RCC 7860 (cell line): ENCODE measurements around the gene FHIP1B.

Experiments
- DNase-seq: peaks from one replicate; pipeline ENCODE4 v3.0.0-alpha.2; 2015; ENCODE audit warnings: low spot score
- FAIRE-seq: peaks from 2 replicates; lab custom pipeline; 2012; peaks lifted over from hg19 to GRCh38; lab: Jason Lieb, UNC

FHIP1B gene

DNA sequence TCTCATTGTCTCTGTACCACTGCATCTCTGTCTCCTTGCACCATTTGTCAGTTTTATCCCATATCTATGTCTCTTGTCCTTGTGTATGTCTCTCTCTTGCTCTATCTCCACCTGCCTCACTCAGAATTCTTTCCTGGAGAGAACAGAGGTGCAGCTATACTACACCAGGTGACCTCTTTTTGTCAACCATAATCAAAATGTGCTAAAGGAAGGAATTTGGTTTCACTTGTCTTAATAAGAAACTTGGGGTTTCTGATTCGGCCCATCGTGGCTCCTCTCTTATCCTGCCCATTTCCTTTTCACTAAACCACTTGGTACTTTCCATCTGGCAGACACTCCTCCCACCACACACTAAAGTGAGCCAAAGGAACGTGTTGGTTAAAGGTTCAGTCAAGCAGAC lies 31.1 kb downstream of the FHIP1B start:
- FAIRE-seq (no peak), DNase-seq (no peak)

DNA sequence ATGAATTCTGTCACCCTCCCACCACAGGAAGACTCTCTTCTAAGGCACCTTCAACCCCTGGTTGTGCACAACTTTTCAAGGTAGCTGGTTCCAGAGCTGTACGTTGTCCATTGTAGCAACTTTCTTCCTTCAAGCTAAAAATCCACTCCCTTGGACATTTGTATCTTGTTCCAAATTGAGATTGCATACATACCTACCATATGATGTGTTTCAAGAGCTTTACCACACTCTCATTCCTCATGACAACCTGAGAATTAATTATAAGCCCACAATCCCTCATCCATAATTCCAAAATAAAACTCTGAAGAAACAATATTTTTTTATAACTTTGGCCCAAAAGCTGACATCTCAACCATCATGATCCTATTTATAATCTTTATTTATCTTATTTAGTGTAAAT lies 32.4 kb downstream of the FHIP1B start:
- FAIRE-seq (no peak), DNase-seq (no peak)

DNA sequence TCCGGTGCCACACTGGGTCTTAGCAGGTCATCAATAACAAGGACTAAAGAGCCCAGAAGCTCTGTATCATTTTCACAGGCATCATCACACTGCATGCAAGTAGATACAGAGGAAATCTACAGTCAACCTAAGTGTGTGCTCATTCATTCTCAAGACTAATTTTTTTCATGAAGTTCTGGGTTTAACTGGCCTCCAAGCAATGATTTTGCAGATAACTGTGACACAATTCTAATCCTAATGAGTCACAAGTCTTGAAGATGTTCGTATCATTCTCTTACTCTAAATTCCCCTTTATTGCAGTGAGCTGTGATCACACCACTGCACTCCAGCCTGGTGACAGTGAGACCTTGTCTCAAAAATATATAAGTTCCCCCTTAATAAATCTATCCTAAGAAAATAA lies 33.0 kb downstream of the FHIP1B start:
- DNase-seq (no peak), FAIRE-seq (no peak)

DNA sequence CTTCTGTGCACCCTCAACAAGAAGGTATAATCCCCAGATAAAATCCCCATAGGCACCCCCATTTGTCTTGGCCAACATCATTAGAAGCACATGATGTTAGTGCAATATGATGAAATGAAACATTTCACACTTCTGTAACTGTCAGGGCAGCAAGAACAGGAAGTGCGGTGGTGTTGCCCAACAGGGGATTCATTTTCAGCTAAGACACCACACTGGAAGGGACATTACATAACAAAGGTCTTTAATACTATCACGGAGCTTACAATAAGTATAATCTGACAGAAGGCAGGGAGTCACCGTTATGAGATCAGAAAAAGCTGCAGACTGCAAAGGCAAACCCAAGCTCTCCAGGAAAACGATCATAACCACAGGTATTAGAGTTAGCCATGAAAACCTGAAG lies 33.5 kb downstream of the FHIP1B start:
- FAIRE-seq (no peak), DNase-seq (no peak)

DNA sequence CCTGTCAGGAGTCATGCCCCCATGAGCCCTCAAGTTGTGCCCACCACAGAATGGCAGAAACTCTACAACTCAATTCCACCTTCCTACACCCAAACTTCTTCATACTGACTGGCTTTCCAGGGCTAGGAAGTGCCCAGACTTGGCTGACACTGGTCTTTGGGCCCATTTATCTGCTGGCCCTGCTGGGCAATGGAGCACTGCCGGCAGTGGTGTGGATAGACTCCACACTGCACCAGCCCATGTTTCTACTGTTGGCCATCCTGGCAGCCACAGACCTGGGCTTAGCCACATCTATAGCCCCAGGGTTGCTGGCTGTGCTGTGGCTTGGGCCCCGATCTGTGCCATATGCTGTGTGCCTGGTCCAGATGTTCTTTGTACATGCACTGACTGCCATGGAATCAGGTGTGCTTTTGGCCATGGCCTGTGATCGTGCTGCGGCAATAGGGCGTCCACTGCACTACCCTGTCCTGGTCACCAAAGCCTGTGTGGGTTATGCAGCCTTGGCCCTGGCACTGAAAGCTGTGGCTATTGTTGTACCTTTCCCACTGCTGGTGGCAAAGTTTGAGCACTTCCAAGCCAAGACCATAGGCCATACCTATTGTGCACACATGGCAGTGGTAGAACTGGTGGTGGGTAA lies 35.1 kb downstream of the FHIP1B start, which contains the start of gene OR52W1:
OR52W1 (plus strand) TSS at position 51 of the 637 bp plus-strand sequence; CDS start at position 51, 0 bp downstream.
- FAIRE-seq (no peak), DNase-seq (no peak)

DNA sequence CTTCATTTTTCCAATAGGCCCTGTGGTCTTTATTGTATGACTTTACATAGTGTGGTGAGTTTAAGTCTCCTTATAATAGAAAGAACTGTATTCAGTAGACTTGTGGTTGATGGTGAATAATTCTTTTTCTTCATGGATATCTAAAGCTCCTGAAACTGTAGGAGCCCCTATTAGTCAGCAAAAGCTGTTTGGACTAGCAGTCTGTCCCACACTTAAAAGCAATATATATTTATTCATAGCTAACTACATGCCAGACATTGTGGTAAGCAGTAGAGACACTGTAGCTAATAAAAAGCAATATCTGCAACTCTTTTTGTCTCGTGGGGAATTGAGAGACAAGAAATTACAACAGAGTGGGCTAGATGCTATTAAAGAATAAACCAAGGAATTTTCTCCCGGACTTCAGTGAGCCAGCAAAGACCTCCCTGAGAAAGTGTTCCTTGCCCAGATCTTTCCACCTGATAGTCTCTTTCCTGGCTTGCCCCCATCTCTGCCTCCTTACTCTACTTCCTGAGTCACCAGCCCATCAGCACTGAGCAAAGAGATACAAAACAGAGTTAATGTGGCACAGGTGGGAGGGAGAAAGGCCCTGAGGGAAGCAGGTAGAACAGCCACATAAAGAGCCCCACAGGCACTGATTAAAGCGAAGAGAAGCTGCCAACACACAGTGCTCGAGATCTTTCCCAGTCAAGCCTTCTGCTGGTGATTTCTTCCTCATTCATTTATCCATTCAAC lies 36.8 kb downstream of the FHIP1B start:
- no peak for FAIRE-seq

DNA sequence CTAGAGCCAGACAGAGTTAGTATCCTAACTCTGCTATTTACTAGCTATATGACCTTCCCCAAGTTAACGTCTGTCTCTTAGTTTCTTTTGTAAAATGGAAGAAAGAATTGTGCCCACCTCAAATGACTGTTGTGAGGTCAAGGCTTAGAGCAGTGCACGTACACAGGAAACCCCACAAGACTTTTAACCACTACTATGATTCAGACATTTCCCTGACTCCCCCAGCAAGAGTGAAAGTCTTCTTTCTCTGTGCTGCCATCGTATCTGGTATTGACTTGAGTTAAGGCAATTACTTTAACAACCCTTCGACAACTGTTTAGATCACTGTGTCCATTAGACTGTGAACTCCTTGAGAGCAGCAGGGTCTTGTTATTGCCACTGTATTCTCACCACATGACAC lies 38.0 kb downstream of the FHIP1B start:
- DNase-seq (no peak), FAIRE-seq (no peak)

More for the DNA sequence above, 36.8 kb downstream of the FHIP1B start:
- DNase-seq, result no peak

DNA sequence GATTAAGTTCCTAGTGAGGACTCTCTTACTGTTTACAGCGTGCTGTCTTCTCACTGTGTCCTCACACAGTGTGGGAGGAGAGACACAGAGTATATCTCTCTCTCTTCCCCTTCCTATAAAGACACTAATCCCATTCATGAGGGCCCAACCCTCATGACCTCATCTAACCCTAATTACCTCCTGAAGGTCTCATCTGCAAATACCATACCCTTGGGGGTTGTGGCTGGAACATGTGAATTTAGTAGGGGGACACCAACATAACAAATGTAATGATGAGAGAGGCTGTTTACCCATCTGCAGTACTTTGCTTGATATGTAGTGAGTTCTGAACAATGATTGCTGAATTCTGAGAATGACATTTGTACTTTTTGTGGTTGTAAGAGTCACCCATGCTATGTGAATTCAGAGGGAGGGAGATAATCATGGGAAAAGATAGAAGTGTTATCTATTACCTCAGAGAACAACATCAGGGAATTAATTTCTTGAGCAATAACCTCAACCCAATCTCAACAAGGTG lies 40.3 kb downstream of the FHIP1B start:
- no peak for DNase-seq
- no peak for FAIRE-seq

DNA sequence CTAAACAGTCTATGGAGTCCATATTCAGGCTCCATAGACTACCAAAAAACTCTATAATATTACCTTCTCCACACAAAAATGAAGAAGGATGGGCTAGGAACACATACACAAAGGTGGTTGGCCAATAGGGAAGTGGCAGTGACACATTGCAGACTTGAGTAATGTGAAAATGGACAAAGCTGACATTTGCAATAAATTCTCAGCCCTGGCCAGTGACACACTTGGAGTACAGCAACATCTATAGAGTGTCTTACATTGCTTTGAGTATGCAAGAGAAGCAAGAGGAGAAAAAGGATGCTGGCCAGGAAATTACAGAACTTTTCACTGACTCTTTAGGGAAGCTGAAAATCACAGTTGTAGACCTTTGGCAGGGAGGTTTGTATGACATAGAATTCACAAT lies 42.7 kb downstream of the FHIP1B start:
- FAIRE-seq (no peak), DNase-seq (no peak)

DNA sequence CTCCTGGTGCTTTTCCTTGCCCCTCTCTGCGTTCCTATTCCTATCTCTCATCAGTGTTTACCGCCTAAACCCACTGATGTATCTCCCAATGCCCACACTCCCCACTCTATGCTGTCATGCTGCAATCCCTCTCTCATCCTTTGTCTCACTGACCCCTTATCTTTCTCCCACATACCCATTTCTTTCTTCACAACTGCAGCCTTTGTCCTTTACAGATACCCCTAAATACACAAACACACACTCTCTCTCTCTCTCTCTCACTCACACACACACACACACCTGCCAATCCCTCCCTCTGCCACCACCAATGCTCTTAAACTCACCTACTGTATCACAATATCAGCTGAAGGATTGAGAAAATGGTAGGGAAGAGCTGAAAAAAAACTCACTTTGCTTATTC lies 59.0 kb downstream of the FHIP1B start:
- DNase-seq (no peak), FAIRE-seq (no peak)

DNA sequence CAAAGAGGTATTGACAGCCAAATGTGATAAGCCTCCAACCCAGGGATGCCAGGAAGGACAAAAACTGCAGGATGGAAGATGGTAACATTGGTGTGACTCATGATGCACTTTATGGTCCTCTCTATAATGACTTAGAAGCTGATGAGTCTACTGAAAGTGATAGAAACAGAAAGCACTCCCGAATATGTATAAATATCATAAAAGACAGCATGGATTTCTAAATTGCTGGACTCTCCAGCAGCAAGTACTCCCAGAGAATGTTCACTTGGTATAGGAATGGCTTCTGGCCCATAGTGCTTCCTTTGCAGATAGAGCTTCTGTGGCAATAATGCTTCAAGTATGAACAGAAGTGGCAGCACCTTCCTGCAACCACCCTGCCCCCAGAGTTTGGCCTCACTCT lies 64.2 kb downstream of the FHIP1B start, which contains the start of gene OR52B2:
OR52B2 (minus strand) TSS at position 101 of the 400 bp plus-strand sequence; CDS start at position 101, 0 bp downstream.
- DNase-seq (no peak), FAIRE-seq (no peak)
